22Rv1 (cell line): ENCODE results near the gene TOP3B.

Experiments used
- CTCF ChIP-seq: fragments of 450-650 bp; IDR thresholded peaks from 2 replicates; pipeline ENCODE4 v1.5.1; 2017; ENCODE audit warnings: mild to moderate bottlenecking
- ZFX ChIP-seq: fragments of 450-650 bp; IDR thresholded peaks from 2 replicates; pipeline ENCODE4 v1.6.1; 2017; ENCODE audit warnings: antibody characterized with exemption, borderline replicate concordance

GRCh38 chr22:21936151-21936775, 46.3 kb downstream of the TOP3B start:
- no peak for TF ChIP-seq CTCF
- TF ChIP-seq ZFX = no peak
